HepG2 (cell line): ENCODE results near the gene ITGB8. TPM values are rescaled to one million over a fixed set of nuclear protein-coding genes. Genes with fewer than 3 reads are reported as not detected.

Experiments
- ATAC-seq: fragments of 200-7000 bp; cut with Tn5 transposase; 3 replicates; pipeline ENCODE4 v1.9.1; 2020; ENCODE audit warnings: mild to moderate bottlenecking, moderate library complexity
- BruUV-seq: library from RNA; stranded (reverse); fragments of 400-500 nt; replicated peaks from 2 replicates; lab custom pipeline; 2021; lab: Mats Ljungman, UMichigan
- CTCF ChIA-PET: fragments of 300-600 bp; formaldehyde crosslinking; extraction: SDS; loops from one replicate; lab custom pipeline; 2021; ENCODE audit warnings: low total read pairs, inconsistent platforms, low intra/inter-chr PET ratio; lab: Yijun Ruan, JAX
- POLR2A ChIA-PET: fragments of 350-600 bp; sonication (Branson Sonifier 250); formaldehyde crosslinking; loops from one replicate; lab custom pipeline; 2020; ENCODE audit warnings: antibody characterized with exemption, inconsistent platforms; lab: Yijun Ruan, JAX
- DNase-seq: peaks from one replicate; pipeline ENCODE4 v3.0.0-alpha.2; 2015; ENCODE audit warnings: low spot score
- FAIRE-seq: peaks from 3 replicates; lab custom pipeline; 2011; peaks lifted over from hg19 to GRCh38; lab: Jason Lieb, UNC
- H2AFZ ChIP-seq: one replicate; pipeline ENCODE4 v1.6.1; 2011; ENCODE audit warnings: low read length, inconsistent platforms
- H3K27ac ChIP-seq: fragments of 300-600 bp; 3 replicates; pipeline ENCODE4 v1.8.0; 2011; ENCODE audit warnings: mixed run types, mild to moderate bottlenecking, mixed read lengths, low read length, inconsistent platforms; ENCODE audit not compliant: insufficient read depth; ENCODE audit errors: extremely low read length
- H3K27me3 ChIP-seq, 2 experiments: fragments of 200-600 bp in 1 of 2; 2 replicates in 1 of 2; 3 replicates in 1 of 2; pipeline versions ENCODE4 v1.6.0 to v1.8.0; 2011; ENCODE audit warnings: low read length in 2 of 2, mild to moderate bottlenecking in 2 of 2, moderate library complexity in 2 of 2, inconsistent platforms in 1 of 2; ENCODE audit not compliant: insufficient read depth in 2 of 2, control insufficient read depth in 1 of 2
- H3K36me3 ChIP-seq, 2 experiments: fragments of 200-600 bp in 1 of 2; replicated peaks in 1 of 2; 2 replicates in 1 of 2; 3 replicates in 1 of 2; pipeline versions ENCODE4 v1.5.1 to v1.8.0; 2011; ENCODE audit warnings: low read length in 2 of 2, inconsistent platforms in 1 of 2; ENCODE audit not compliant: insufficient read depth in 2 of 2, control insufficient read depth in 1 of 2
- H3K4me1 ChIP-seq: 2 replicates; pipeline ENCODE4 v1.5.1; 2012; ENCODE audit warnings: low read length, inconsistent platforms; ENCODE audit not compliant: insufficient read depth
- H3K4me2 ChIP-seq: 2 replicates; pipeline ENCODE4 v1.6.0; 2011; ENCODE audit warnings: low read depth, low read length, inconsistent platforms
- H3K4me3 ChIP-seq, 3 experiments: fragments of 200-600 bp in 1 of 3; sonication (generic), shearing (Covaris generic) in 1 of 3; replicated peaks in 1 of 3; 2 replicates each; pipeline ENCODE4 v1.5.1; 2011 to 2016; ENCODE audit warnings: low read length in 3 of 3, inconsistent platforms in 2 of 3, low read depth in 2 of 3, mild to moderate bottlenecking in 2 of 3, control low read depth in 1 of 3, mixed read lengths in 1 of 3; ENCODE audit not compliant: insufficient read depth in 1 of 3
- H3K79me2 ChIP-seq: one replicate; pipeline ENCODE4 v1.6.1; 2011; ENCODE audit warnings: low read length, inconsistent platforms; ENCODE audit not compliant: insufficient read depth
- H3K9ac ChIP-seq: 2 replicates; pipeline ENCODE4 v1.6.0; 2011; ENCODE audit warnings: mild to moderate bottlenecking, low read depth, low read length, inconsistent platforms; ENCODE audit not compliant: insufficient read depth
- H3K9me3 ChIP-seq: 2 replicates; pipeline ENCODE4 v1.5.1; 2012; ENCODE audit warnings: mild to moderate bottlenecking, low read length
- H4K20me1 ChIP-seq: 2 replicates; pipeline ENCODE4 v1.6.0; 2011; ENCODE audit warnings: inconsistent platforms, mild to moderate bottlenecking, low read length, moderate library complexity; ENCODE audit not compliant: insufficient read depth
- ATM ChIP-seq: fragments of 450-650 bp; IDR thresholded peaks from 2 replicates; pipeline ENCODE4 v1.7.1; 2017; ENCODE audit warnings: mild to moderate bottlenecking, borderline replicate concordance
- CREB1 ChIP-seq, 2 experiments: fragments of 450-650 bp in 1 of 2; IDR thresholded peaks; 2 replicates each; pipeline ENCODE4 v1.6.1; 2016 to 2017; ENCODE audit warnings: control low read depth in 1 of 2, mild to moderate bottlenecking in 1 of 2, missing compliant biosample characterization in 1 of 2, missing genetic modification characterization in 1 of 2
- JDP2 ChIP-seq: sonication (generic); formaldehyde crosslinking; IDR thresholded peaks from 2 replicates; pipeline ENCODE4 v1.8.1; 2022; ENCODE audit warnings: missing genetic modification reagents, borderline replicate concordance
- ZNF616 ChIP-seq: sonication (generic); formaldehyde crosslinking; IDR thresholded peaks from 2 replicates; pipeline ENCODE4 v1.5.0; 2020; ENCODE audit warnings: low read depth, mild to moderate bottlenecking, missing genetic modification reagents
- ZNF879 ChIP-seq: sonication (generic); formaldehyde crosslinking; IDR thresholded peaks from 2 replicates; pipeline ENCODE4 v1.8.1; 2023; ENCODE audit warnings: missing genetic modification reagents
- WGBS: methylation state at CpG from one replicate; pipeline ENCODE4 v1.1.6; 2017; ENCODE audit warnings: low lambda C conversion rate; 5-methylcytosine and 5-hydroxymethylcytosine counted together
- in situ Hi-C: cut with HindIII; loops from 2 replicates; pipeline ENCODE4 v1.10.0; 2017; ENCODE audit warnings: low pct_unique_long_range_greater_than_20kb; ENCODE audit not compliant: extremely low pct_ligation_motif_present
- intact Hi-C: fragments of 100-400 bp; cut with micrococcal nuclease; formaldehyde crosslinking; loops from one replicate; pipeline ENCODE4 v1.10.0; 2022; ENCODE audit not compliant: unreplicated experiment
- polyA plus RNA-seq, 8 experiments: library from polyadenylated mRNA; depleted of rRNA in 3 of 8; stranded (reverse) in 7 of 8; unstranded in 1 of 8; fragments of >200 nt; fragmentation: Illumina TruSeq in 4 of 8; extraction: Trizol in 4 of 8; gene quantifications; 2 replicates each; pipeline versions ENCODE4 v1.2.1 to v1.2.3, GENCODE V29; 2011 to 2016; ENCODE audit warnings: low read depth in 4 of 8, missing spikeins in 1 of 8, mixed read lengths in 1 of 8; ENCODE audit not compliant: insufficient read depth in 1 of 8
- total RNA-seq, 5 experiments: library from RNA; depleted of rRNA; stranded (reverse); fragments of >200 nt; fragmentation: Illumina TruSeq; extraction: Trizol; gene quantifications; 2 replicates each; pipeline ENCODE4 v1.2.3, GENCODE V29; 2016; ENCODE audit warnings: low read depth in 1 of 5
- TF ChIP-seq, protein P1 (sequence below): sonication (generic); formaldehyde crosslinking; IDR thresholded peaks from 2 replicates; pipeline ENCODE4 v1.5.0; 2020; ENCODE audit warnings: mild to moderate bottlenecking, missing genetic modification reagents
- TF ChIP-seq, protein P2 (sequence below): sonication (generic); formaldehyde crosslinking; IDR thresholded peaks from 2 replicates; pipeline ENCODE4 v1.5.1; 2020; ENCODE audit warnings: missing genetic modification reagents, mild to moderate bottlenecking, borderline replicate concordance

Gene ITGB8
- total and polyA plus RNA-seq, 2 of the 13 experiments (the other 11 are each of a cell fraction or from before 2014, with no cell fraction given), result 0.01 TPM; not detected in 1

DNA sequence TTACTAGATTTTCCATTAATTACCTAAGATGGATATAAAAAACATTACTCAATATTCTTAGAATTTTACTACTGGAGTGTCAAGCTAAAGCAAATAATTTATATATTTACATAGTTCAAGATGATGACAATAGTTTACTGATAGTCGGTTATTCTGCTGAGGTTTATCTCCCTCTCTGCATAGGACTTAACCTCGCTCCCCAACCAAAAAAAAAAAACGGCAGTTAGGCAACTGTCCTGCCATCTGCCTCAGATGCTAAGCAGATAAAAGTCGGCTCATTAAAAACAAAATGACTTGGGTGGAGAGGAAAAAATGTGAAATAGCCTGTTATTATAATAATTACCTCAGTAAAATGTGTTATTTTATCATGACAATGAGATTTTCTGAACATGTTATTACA, 14.0 kb upstream of the ITGB8 start:
- Histone ChIP-seq H3K4me2 (no peak overlapping the region), H3K9me3 (no peaks in the 10 kb centered on the region), H3K4me1 (no peaks in the 10 kb centered on the region), H3K4me3 (no peak overlapping the region), H3K36me3 (no peaks in the 10 kb centered on the region), H3K27me3 (no peaks in the 10 kb centered on the region), H2AFZ (no peak overlapping the region), H4K20me1 (no peaks in the 10 kb centered on the region), H3K79me2 (no peaks in the 10 kb centered on the region), H3K9ac (no peak overlapping the region), H3K27ac (no peak overlapping the region)
- in situ Hi-C loops (loop anchor here (25.0 kb wide), 1 partner anchor 554 kb away; the partner anchor contains the start of gene TMEM196), intact Hi-C loops (no loop called here)
- ChIA-PET POLR2A (no interaction called here), CTCF (no interaction called here)
- no TSS peak for BruUV-seq
- no peak for ATAC-seq
- no peak for TF ChIP-seq CREB1 (IDR thresholded peaks at IDR 0.05)
- no peak for TF ChIP-seq CREB1 (CRISPR knock-in tag; IDR thresholded peaks at IDR 0.05)
- TF ChIP-seq, protein P1, sequence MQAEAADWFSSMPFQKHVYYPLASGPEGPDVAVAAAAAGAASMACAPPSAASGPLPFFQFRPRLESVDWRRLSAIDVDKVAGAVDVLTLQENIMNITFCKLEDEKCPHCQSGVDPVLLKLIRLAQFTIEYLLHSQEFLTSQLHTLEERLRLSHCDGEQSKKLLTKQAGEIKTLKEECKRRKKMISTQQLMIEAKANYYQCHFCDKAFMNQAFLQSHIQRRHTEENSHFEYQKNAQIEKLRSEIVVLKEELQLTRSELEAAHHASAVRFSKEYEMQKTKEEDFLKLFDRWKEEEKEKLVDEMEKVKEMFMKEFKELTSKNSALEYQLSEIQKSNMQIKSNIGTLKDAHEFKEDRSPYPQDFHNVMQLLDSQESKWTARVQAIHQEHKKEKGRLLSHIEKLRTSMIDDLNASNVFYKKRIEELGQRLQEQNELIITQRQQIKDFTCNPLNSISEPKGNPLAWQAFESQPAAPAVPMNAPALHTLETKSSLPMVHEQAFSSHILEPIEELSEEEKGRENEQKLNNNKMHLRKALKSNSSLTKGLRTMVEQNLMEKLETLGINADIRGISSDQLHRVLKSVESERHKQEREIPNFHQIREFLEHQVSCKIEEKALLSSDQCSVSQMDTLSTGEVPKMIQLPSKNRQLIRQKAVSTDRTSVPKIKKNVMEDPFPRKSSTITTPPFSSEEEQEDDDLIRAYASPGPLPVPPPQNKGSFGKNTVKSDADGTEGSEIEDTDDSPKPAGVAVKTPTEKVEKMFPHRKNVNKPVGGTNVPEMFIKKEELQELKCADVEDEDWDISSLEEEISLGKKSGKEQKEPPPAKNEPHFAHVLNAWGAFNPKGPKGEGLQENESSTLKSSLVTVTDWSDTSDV, result no peak
- no peak for TF ChIP-seq JDP2
- TF ChIP-seq, protein P2, sequence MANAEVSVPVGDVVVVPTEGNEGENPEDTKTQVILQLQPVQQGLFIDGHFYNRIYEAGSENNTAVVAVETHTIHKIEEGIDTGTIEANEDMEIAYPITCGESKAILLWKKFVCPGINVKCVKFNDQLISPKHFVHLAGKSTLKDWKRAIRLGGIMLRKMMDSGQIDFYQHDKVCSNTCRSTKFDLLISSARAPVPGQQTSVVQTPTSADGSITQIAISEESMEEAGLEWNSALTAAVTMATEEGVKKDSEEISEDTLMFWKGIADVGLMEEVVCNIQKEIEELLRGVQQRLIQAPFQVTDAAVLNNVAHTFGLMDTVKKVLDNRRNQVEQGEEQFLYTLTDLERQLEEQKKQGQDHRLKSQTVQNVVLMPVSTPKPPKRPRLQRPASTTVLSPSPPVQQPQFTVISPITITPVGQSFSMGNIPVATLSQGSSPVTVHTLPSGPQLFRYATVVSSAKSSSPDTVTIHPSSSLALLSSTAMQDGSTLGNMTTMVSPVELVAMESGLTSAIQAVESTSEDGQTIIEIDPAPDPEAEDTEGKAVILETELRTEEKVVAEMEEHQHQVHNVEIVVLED (CRISPR knock-in tag), result no peak
- no peak for TF ChIP-seq ZNF616 (CRISPR knock-in tag)
- no peak for TF ChIP-seq ATM
- TF ChIP-seq ZNF879 (CRISPR knock-in tag), result no peak
- DNase-seq, result no peak
- 6% methylated on average over 4 of the region's 4 CpGs for WGBS
- no peak for FAIRE-seq
